Measurements from ENCODE around the gene GPN2.

The GPN2 gene

GRCh38 chr1:26912147-26912490 is 22.0 kb upstream of the GPN2 start:
- TF ChIP-seq TSHZ2 (CRISPR knock-in tag; IDR thresholded peaks at IDR 0.05) (no peak), ZFP3 (CRISPR knock-in tag; IDR thresholded peaks at IDR 0.05) (no peak), CSRNP3 (CRISPR knock-in tag; IDR thresholded peaks at IDR 0.05) (no peak)
- ATAC-seq = no peak

- no peak for ATAC-seq
- TF ChIP-seq ZNF70 (CRISPR knock-in tag; IDR thresholded peaks at IDR 0.05) (no peak), POU6F1 (CRISPR knock-in tag; IDR thresholded peaks at IDR 0.05; ENCODE audit: borderline replicate concordance, low read depth) (no peak), ZFP3 (CRISPR knock-in tag; IDR thresholded peaks at IDR 0.05) (no peak), TCF4 (CRISPR knock-in tag; IDR thresholded peaks at IDR 0.05; ENCODE audit: borderline replicate concordance) (no peak), ZC3H10 (CRISPR knock-in tag; IDR thresholded peaks at IDR 0.05) (no peak), CREB5 (CRISPR knock-in tag; IDR thresholded peaks at IDR 0.05; ENCODE audit: low read depth) (no peak), ESRRG (CRISPR knock-in tag; IDR thresholded peaks at IDR 0.05) (no peak), ARNTL (CRISPR knock-in tag; IDR thresholded peaks at IDR 0.05; ENCODE audit: borderline replicate concordance, low read depth) (no peak), PATZ1 (CRISPR knock-in tag; IDR thresholded peaks at IDR 0.05; ENCODE audit: borderline replicate concordance) (no peak), PPARA (CRISPR knock-in tag; IDR thresholded peaks at IDR 0.05; ENCODE audit: borderline replicate concordance) (no peak), TOX (CRISPR knock-in tag; IDR thresholded peaks at IDR 0.05; ENCODE audit: borderline replicate concordance) (no peak), ZNF8 (CRISPR knock-in tag; IDR thresholded peaks at IDR 0.05) (no peak), ZFP30 (CRISPR knock-in tag; IDR thresholded peaks at IDR 0.05) (no peak), TSHZ2 (CRISPR knock-in tag; IDR thresholded peaks at IDR 0.05) (no peak), OSR1 (CRISPR knock-in tag; IDR thresholded peaks at IDR 0.05) (no peak), BACH2 (CRISPR knock-in tag; IDR thresholded peaks at IDR 0.05; ENCODE audit: borderline replicate concordance) (no peak), SNAI2 (CRISPR knock-in tag; IDR thresholded peaks at IDR 0.05) (no peak), CSDC2 (CRISPR knock-in tag; IDR thresholded peaks at IDR 0.05) (no peak), RARB (CRISPR knock-in tag; IDR thresholded peaks at IDR 0.05) (no peak)
These were observed 21.5 kb upstream of the GPN2 start for GRCh38 chr1:26911399-26912146.

Measured in SK-N-SH treated with all-trans-retinoic acid at 6 μM for 48 hours (cell line).